ENCODE measurements around the gene ZMYND11.
"Not testable (repeated sequence)": the region's sequence is repeated elsewhere in the genome, so short reads cannot be mapped to it uniquely, and the experiment has no call there.

Gene ZMYND11

DNA sequence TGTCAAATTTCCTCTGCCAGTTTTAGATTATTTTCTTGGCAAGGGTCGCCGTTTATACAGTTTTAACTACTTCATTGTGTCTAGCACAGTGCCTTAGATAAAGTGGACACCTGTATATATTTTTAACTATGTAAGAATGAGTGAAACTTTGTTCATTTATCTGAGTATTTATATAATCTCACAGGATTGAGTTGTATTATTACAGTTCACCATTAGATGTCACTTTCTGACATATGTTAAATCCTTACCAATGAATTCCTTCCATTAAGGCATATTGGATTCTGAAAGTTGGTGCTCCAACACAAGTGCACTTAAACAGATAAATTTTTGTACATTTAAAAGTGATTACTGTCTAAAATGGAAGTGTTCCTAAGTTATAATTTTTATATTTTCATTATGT lies 43.0 kb downstream of the ZMYND11 start:
- H3K9ac ChIP-seq (ENCODE audit: low read length): no peak overlapping the region
- H3K27me3 ChIP-seq (ENCODE audit: control insufficient read depth, insufficient read depth, low read length): no peaks in the 10 kb centered on the region
- H3K9me3 ChIP-seq (ENCODE audit: control insufficient read depth, low read depth, low read length): no peaks in the 10 kb centered on the region
- no peak overlapping the region for H3K4me3 ChIP-seq (ENCODE audit: low read length)
- no peaks in the 10 kb centered on the region for H3K36me3 ChIP-seq (ENCODE audit: control insufficient read depth, low read depth, low read length)
- no peak overlapping the region for H3K27ac ChIP-seq (ENCODE audit: low read length)
- no peaks in the 10 kb centered on the region for H3K4me1 ChIP-seq (ENCODE audit: control insufficient read depth, low read depth, low read length)

DNA sequence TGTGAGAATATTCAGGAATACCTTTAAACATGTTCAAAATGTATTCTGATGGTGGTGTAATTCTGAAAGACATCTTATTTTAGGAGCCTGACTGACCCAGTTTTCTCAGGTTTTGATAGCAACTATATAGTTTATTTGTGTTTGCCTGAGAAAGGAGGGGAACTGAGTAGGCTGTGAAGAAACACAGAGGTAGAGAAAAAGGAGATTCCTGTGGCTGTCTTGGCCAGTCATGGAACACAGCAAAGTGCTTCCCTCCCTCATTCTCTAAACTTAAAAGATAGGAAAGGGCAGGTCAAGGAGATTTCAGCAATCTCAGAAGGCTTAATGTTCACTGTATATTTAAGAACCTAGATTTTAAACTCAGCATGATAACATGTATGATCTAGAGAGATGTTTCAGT lies 43.5 kb downstream of the ZMYND11 start:
- H3K27ac ChIP-seq (ENCODE audit: low read length): no peak overlapping the region
- H3K9ac ChIP-seq (ENCODE audit: low read length): no peak overlapping the region
- H3K36me3 ChIP-seq (ENCODE audit: control insufficient read depth, low read depth, low read length): no peaks in the 10 kb centered on the region
- H3K4me1 ChIP-seq (ENCODE audit: control insufficient read depth, low read depth, low read length): no peaks in the 10 kb centered on the region
- no peaks in the 10 kb centered on the region for H3K27me3 ChIP-seq (ENCODE audit: control insufficient read depth, insufficient read depth, low read length)
- H3K9me3 ChIP-seq (ENCODE audit: control insufficient read depth, low read depth, low read length): no peaks in the 10 kb centered on the region
- no peak overlapping the region for H3K4me3 ChIP-seq (ENCODE audit: low read length)

- Histone ChIP-seq H3K27ac (ENCODE audit: low read length) (no peak overlapping the region), H3K36me3 (ENCODE audit: control insufficient read depth, low read depth, low read length) (no peaks in the 10 kb centered on the region), H3K9me3 (ENCODE audit: control insufficient read depth, low read depth, low read length) (no peaks in the 10 kb centered on the region), H3K27me3 (ENCODE audit: control insufficient read depth, insufficient read depth, low read length) (no peaks in the 10 kb centered on the region), H3K4me3 (ENCODE audit: low read length) (no peak overlapping the region), H3K4me1 (ENCODE audit: control insufficient read depth, low read depth, low read length) (no peaks in the 10 kb centered on the region), H3K9ac (ENCODE audit: low read length) (no peak overlapping the region)
Observed at GRCh38 chr10:182441-183201, 47.4 kb downstream of the ZMYND11 start.

DNA sequence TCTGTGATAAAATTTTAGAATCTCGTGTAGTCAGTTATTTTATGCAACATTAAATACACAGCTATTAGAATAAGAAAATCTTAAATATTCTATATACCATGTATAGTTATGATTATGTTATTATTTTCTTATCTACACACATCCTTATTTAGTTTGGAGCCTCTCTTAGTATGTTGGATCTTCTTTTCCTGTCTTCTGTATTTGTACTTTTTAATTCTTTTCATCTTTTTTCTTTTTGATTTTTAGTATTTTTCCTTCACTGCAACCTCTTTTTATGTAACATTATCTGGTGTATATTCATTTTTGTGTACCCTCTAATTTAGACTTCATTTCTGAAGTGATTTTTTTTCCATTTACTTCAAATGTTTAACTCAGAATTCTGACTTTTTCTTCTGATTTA lies 48.9 kb downstream of the ZMYND11 start:
- no peaks in the 10 kb centered on the region for H3K36me3 ChIP-seq (ENCODE audit: control insufficient read depth, low read depth, low read length)
- no peaks in the 10 kb centered on the region for H3K27me3 ChIP-seq (ENCODE audit: control insufficient read depth, insufficient read depth, low read length)
- no peaks in the 10 kb centered on the region for H3K4me1 ChIP-seq (ENCODE audit: control insufficient read depth, low read depth, low read length)
- H3K9ac ChIP-seq (ENCODE audit: low read length): no peak overlapping the region
- H3K4me3 ChIP-seq (ENCODE audit: low read length): no peak overlapping the region
- H3K9me3 ChIP-seq (ENCODE audit: control insufficient read depth, low read depth, low read length): no peaks in the 10 kb centered on the region
- no peak overlapping the region for H3K27ac ChIP-seq (ENCODE audit: low read length)

- H3K36me3 ChIP-seq (ENCODE audit: control insufficient read depth, low read depth, low read length): no peaks in the 10 kb centered on the region
- H3K27me3 ChIP-seq (ENCODE audit: control insufficient read depth, insufficient read depth, low read length): no peaks in the 10 kb centered on the region
- no peaks in the 10 kb centered on the region for H3K4me1 ChIP-seq (ENCODE audit: control insufficient read depth, low read depth, low read length)
- H3K9ac ChIP-seq (ENCODE audit: low read length): no peak overlapping the region
- no peak overlapping the region for H3K4me3 ChIP-seq (ENCODE audit: low read length)
- H3K27ac ChIP-seq (ENCODE audit: low read length): no peak overlapping the region
- H3K9me3 ChIP-seq (ENCODE audit: control insufficient read depth, low read depth, low read length): no peaks in the 10 kb centered on the region
Observed at GRCh38 chr10:184911-185310, 49.7 kb downstream of the ZMYND11 start.

- H3K27me3 ChIP-seq (ENCODE audit: control insufficient read depth, insufficient read depth, low read length); H3K9ac ChIP-seq (ENCODE audit: low read length); H3K27ac ChIP-seq (ENCODE audit: low read length); H3K9me3 ChIP-seq (ENCODE audit: control insufficient read depth, low read depth, low read length); H3K4me1 ChIP-seq (ENCODE audit: control insufficient read depth, low read depth, low read length); H3K4me3 ChIP-seq (ENCODE audit: low read length); H3K36me3 ChIP-seq (ENCODE audit: control insufficient read depth, low read depth, low read length): not testable (repeated sequence)
Observed at GRCh38 chr10:185571-185970, 50.3 kb downstream of the ZMYND11 start.

GRCh38 chr10:186911-187310 lies 51.7 kb downstream of the ZMYND11 start:
- no peak overlapping the region for H3K4me3 ChIP-seq (ENCODE audit: low read length)
- H3K4me1 ChIP-seq (ENCODE audit: control insufficient read depth, low read depth, low read length): peaks cover 4% of the 10 kb centered on the region
- H3K27ac ChIP-seq (ENCODE audit: low read length): no peak overlapping the region
- H3K9me3 ChIP-seq (ENCODE audit: control insufficient read depth, low read depth, low read length): no peaks in the 10 kb centered on the region
- no peaks in the 10 kb centered on the region for H3K36me3 ChIP-seq (ENCODE audit: control insufficient read depth, low read depth, low read length)
- no peak overlapping the region for H3K9ac ChIP-seq (ENCODE audit: low read length)
- H3K27me3 ChIP-seq (ENCODE audit: control insufficient read depth, insufficient read depth, low read length): no peaks in the 10 kb centered on the region

GRCh38 chr10:188546-188945 lies 53.3 kb downstream of the ZMYND11 start:
- no peak overlapping the region for H3K9ac ChIP-seq (ENCODE audit: low read length)
- no peaks in the 10 kb centered on the region for H3K27me3 ChIP-seq (ENCODE audit: control insufficient read depth, insufficient read depth, low read length)
- H3K4me3 ChIP-seq (ENCODE audit: low read length): no peak overlapping the region
- H3K27ac ChIP-seq (ENCODE audit: low read length): no peak overlapping the region
- H3K9me3 ChIP-seq (ENCODE audit: control insufficient read depth, low read depth, low read length): no peaks in the 10 kb centered on the region
- no peaks in the 10 kb centered on the region for H3K36me3 ChIP-seq (ENCODE audit: control insufficient read depth, low read depth, low read length)
- H3K4me1 ChIP-seq (ENCODE audit: control insufficient read depth, low read depth, low read length): peaks cover 8% of the 10 kb centered on the region

GRCh38 chr10:190216-190615 lies 55.0 kb downstream of the ZMYND11 start:
- Histone ChIP-seq H3K27ac (ENCODE audit: low read length) (no peak overlapping the region), H3K9ac (ENCODE audit: low read length) (no peak overlapping the region), H3K27me3 (ENCODE audit: control insufficient read depth, insufficient read depth, low read length) (no peaks in the 10 kb centered on the region), H3K4me3 (ENCODE audit: low read length) (no peak overlapping the region), H3K9me3 (ENCODE audit: control insufficient read depth, low read depth, low read length) (no peaks in the 10 kb centered on the region), H3K4me1 (ENCODE audit: control insufficient read depth, low read depth, low read length) (peaks cover 8% of the 10 kb centered on the region), H3K36me3 (ENCODE audit: control insufficient read depth, low read depth, low read length) (no peaks in the 10 kb centered on the region)

- no peaks in the 10 kb centered on the region for H3K27me3 ChIP-seq (ENCODE audit: control insufficient read depth, insufficient read depth, low read length)
- peaks cover 8% of the 10 kb centered on the region for H3K4me1 ChIP-seq (ENCODE audit: control insufficient read depth, low read depth, low read length)
- no peak overlapping the region for H3K9ac ChIP-seq (ENCODE audit: low read length)
- no peaks in the 10 kb centered on the region for H3K36me3 ChIP-seq (ENCODE audit: control insufficient read depth, low read depth, low read length)
- H3K27ac ChIP-seq (ENCODE audit: low read length): no peak overlapping the region
- H3K9me3 ChIP-seq (ENCODE audit: control insufficient read depth, low read depth, low read length): no peaks in the 10 kb centered on the region
- no peak overlapping the region for H3K4me3 ChIP-seq (ENCODE audit: low read length)
Observed at GRCh38 chr10:191703-192518, 56.7 kb downstream of the ZMYND11 start.

DNA sequence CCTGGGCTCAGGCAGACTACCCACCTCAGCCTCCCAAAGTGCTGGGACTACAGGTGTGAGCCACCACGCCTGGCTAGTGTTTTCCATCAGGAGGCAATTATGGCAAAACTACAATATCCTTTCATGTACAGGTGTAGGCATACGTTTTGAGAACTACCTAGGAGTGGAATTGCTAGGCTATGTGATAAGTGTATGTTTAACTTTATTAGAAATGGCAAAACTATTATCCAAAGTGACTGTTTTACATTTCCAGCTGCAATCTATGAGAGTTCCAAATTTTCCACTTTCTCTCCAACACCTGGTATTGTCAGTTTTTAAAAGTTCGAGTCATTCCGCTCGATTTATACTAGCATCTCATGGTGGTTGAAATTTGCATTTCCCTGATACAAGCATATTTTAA lies 59.0 kb downstream of the ZMYND11 start:
- Histone ChIP-seq H3K36me3 (ENCODE audit: control insufficient read depth, low read depth, low read length) (no peaks in the 10 kb centered on the region), H3K9ac (ENCODE audit: low read length) (no peak overlapping the region), H3K27ac (ENCODE audit: low read length) (no peak overlapping the region), H3K4me3 (ENCODE audit: low read length) (no peak overlapping the region), H3K4me1 (ENCODE audit: control insufficient read depth, low read depth, low read length) (peaks cover 8% of the 10 kb centered on the region), H3K27me3 (ENCODE audit: control insufficient read depth, insufficient read depth, low read length) (no peaks in the 10 kb centered on the region), H3K9me3 (ENCODE audit: control insufficient read depth, low read depth, low read length) (no peaks in the 10 kb centered on the region)

DNA sequence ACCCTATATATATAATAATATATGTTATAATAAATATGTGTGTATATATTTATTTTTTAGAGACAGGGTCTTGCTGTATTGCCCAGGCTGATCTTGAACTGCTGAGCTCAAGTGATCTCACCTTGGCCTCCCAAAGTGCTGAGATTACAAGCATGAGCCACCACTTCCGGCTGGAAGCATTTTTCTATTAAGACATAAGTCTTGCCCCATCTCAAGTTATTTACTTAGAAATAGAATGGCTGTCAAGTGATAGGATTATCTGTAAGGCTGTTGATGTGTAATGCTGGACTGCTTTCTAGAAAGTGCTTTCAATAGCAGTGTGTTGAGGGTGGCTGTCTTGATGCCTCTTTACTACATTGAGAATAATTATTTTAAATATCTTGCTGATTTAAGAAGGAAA lies 65.2 kb downstream of the ZMYND11 start:
- no peaks in the 10 kb centered on the region for H3K4me1 ChIP-seq (ENCODE audit: control insufficient read depth, low read depth, low read length)
- no peak overlapping the region for H3K27ac ChIP-seq (ENCODE audit: low read length)
- H3K27me3 ChIP-seq (ENCODE audit: control insufficient read depth, insufficient read depth, low read length): no peaks in the 10 kb centered on the region
- H3K9me3 ChIP-seq (ENCODE audit: control insufficient read depth, low read depth, low read length): no peaks in the 10 kb centered on the region
- H3K9ac ChIP-seq (ENCODE audit: low read length): no peak overlapping the region
- H3K4me3 ChIP-seq (ENCODE audit: low read length): no peak overlapping the region
- no peaks in the 10 kb centered on the region for H3K36me3 ChIP-seq (ENCODE audit: control insufficient read depth, low read depth, low read length)
